Kidney (tissue), 14 donors: ENCODE results near the gene AFTPH. TPM values are rescaled to one million over a fixed set of nuclear protein-coding genes. Genes with fewer than 3 reads are reported as not detected.

ENCODE experiments used
- DNase-seq, 5 donors: peaks; one replicate each; pipeline ENCODE4 v3.0.0-alpha.2; 2013 to 2020
- FAIRE-seq: peaks from 2 replicates; lab custom pipeline; 2012; peaks lifted over from hg19 to GRCh38; lab: Jason Lieb, UNC
- H3K27ac ChIP-seq, 2 donors: one replicate each; pipeline ENCODE4 v1.7.0; 2013; ENCODE audit warnings: low read depth in 2 of 2, low read length in 2 of 2, inconsistent platforms in 1 of 2
- H3K27me3 ChIP-seq: one replicate; pipeline ENCODE4 v1.7.1; 2013; ENCODE audit warnings: low read length, inconsistent platforms; ENCODE audit not compliant: control insufficient read depth, insufficient read depth
- H3K36me3 ChIP-seq, 3 donors: one replicate each; pipeline versions ENCODE4 v1.7.0 to v1.7.1; 2013; ENCODE audit warnings: low read length in 3 of 3, control low read depth in 1 of 3, inconsistent platforms in 1 of 3; ENCODE audit not compliant: insufficient read depth in 3 of 3, control insufficient read depth in 2 of 3
- H3K4me1 ChIP-seq, 3 donors: one replicate each; pipeline versions ENCODE4 v1.7.0 to v1.7.1; 2013; ENCODE audit warnings: low read length in 3 of 3, inconsistent platforms in 1 of 3, low read depth in 1 of 3; ENCODE audit not compliant: control insufficient read depth in 2 of 3, insufficient read depth in 2 of 3
- H3K4me3 ChIP-seq, 3 donors: one replicate each; pipeline versions ENCODE4 v1.7.0 to v1.8.1; 2013; ENCODE audit warnings: low read length in 3 of 3, control low read depth in 1 of 3, inconsistent platforms in 1 of 3
- H3K9ac ChIP-seq, 3 donors: one replicate each; pipeline versions ENCODE4 v1.7.0 to v1.7.1; 2013; ENCODE audit warnings: low read length in 3 of 3, control low read depth in 1 of 3, inconsistent platforms in 1 of 3
- H3K9me3 ChIP-seq, 3 donors: one replicate each; pipeline versions ENCODE4 v1.7.0 to v1.7.1; 2013; ENCODE audit warnings: low read length in 3 of 3, control low read depth in 1 of 3, inconsistent platforms in 1 of 3; ENCODE audit not compliant: control insufficient read depth in 2 of 3, insufficient read depth in 1 of 3
- CTCF ChIP-seq: IDR thresholded peaks from 3 replicates; pipeline ENCODE4 v1.5.1; 2012; ENCODE audit warnings: mild to moderate bottlenecking, moderate library complexity, borderline replicate concordance; ENCODE audit not compliant: insufficient read depth; ENCODE audit errors: extremely low read depth
- intact Hi-C: fragments of 100-400 bp; cut with DNase I; formaldehyde crosslinking; loops from one replicate; pipeline ENCODE4 v1.11.1; 2022
- polyA plus RNA-seq: library from polyadenylated mRNA; stranded (reverse); fragments of 350-450 nt; fragmentation: Illumina TruSeq; extraction: RNeasy Lipid Tissue Mini Kit (QIAGEN cat#74804); gene quantifications from one replicate; pipeline ENCODE4 v1.2.3, GENCODE V29; 2014; ENCODE audit warnings: low read depth, low replicate concordance; ENCODE audit not compliant: insufficient read depth
- total RNA-seq: library from RNA; stranded (reverse); fragmentation: NEBNext Ultra II Directional; extraction: Animal tissue kit (Norgen Biotek cat#: 25700); gene quantifications from one replicate; pipeline ENCODE4 v1.2.1, GENCODE V29; 2021
- donor health status: control.
- donor health status: control.
- donor health status: control.
- donor health status: control.
- donor health status: control.
- donor health status: DM: yes; HTN: yes; CAD: no.
- donor health status: Normal renal cell carcinoma (clear cell type).

Gene AFTPH
- total and polyA plus RNA-seq, 2 donors from 2014 or later: 41.2 to 44.6 TPM

- TF ChIP-seq CTCF: no peak
- intact Hi-C loops: no loop called here
These were observed 78.3 kb downstream of the AFTPH start for GRCh38 chr2:64602436-64602835.

GRCh38 chr2:64604155-64604554 lies 80.0 kb downstream of the AFTPH start:
- intact Hi-C loops: no loop called here
- H3K4me1 ChIP-seq: peaks cover 0 to 8% (median 0%) of the 10 kb centered on the region in 3 donors
- no peak overlapping the region for H3K27ac ChIP-seq
- FAIRE-seq (no peak), DNase-seq (no peak)
- peaks cover 0 to 4% (median 0%) of the 10 kb centered on the region in 3 donors for H3K9me3 ChIP-seq
- H3K27me3 ChIP-seq: no peaks in the 10 kb centered on the region
- no peak overlapping the region for H3K9ac ChIP-seq
- no peak overlapping the region for H3K4me3 ChIP-seq
- H3K36me3 ChIP-seq: no peaks in the 10 kb centered on the region
- TF ChIP-seq CTCF: no peak

More at GRCh38 chr2:64602436-64602835, 78.3 kb downstream of the AFTPH start:
- H3K36me3 ChIP-seq: no peaks in the 10 kb centered on the region
- DNase-seq (no peak), FAIRE-seq (no peak)
- H3K4me3 ChIP-seq: no peak overlapping the region
- no peaks in the 10 kb centered on the region for H3K27me3 ChIP-seq
- H3K9me3 ChIP-seq: peaks cover 0 to 4% (median 0%) of the 10 kb centered on the region in 3 donors
- H3K27ac ChIP-seq: no peak overlapping the region
- no peak overlapping the region for H3K9ac ChIP-seq
- H3K4me1 ChIP-seq: peaks cover 0 to 6% (median 0%) of the 10 kb centered on the region in 3 donors

GRCh38 chr2:64605026-64605471 lies 80.9 kb downstream of the AFTPH start:
- H3K9ac ChIP-seq: no peak overlapping the region
- H3K4me1 ChIP-seq: peaks cover 0 to 4% (median 0%) of the 10 kb centered on the region in 3 donors
- TF ChIP-seq CTCF: no peak
- no peak overlapping the region for H3K4me3 ChIP-seq
- DNase-seq (peak in 1 of 5 donors; percentile 59), FAIRE-seq (no peak)
- intact Hi-C loops: no loop called here
- no peak overlapping the region for H3K27ac ChIP-seq
- peaks cover 0 to 4% (median 0%) of the 10 kb centered on the region in 3 donors for H3K9me3 ChIP-seq
- H3K36me3 ChIP-seq: no peaks in the 10 kb centered on the region
- H3K27me3 ChIP-seq: no peaks in the 10 kb centered on the region
